HUDEP-2 (cell line): ENCODE results near the gene TCF4.
A peak's percentile ranks its signal among the peaks of the same experiment; 100 is the strongest.

Source experiments
- DNase-seq, 76 experiments: peaks; one replicate each; lab custom pipeline; 2025; ENCODE audit not compliant: unreplicated experiment in 76 of 76; lab: John Stamatoyannopoulos, UW

TCF4 gene

DNA sequence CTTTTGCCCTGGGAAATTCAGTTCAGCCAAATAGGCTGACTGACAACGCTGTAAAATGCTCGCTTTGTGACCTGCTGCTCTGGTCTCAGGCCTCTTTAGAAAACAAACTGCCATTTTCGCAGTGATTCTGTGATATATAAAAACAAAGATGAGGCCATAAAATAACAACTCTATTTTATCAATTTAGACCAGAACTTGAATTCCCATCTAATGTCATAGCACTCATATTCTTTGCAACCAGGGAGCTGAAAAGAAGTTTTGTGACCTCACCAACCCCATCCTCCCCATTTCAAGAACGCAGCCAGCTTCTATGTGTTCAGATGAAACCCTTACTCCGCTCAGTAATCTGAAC is 40.3 kb downstream of the TCF4 start:
- DNase-seq = no peak

DNA sequence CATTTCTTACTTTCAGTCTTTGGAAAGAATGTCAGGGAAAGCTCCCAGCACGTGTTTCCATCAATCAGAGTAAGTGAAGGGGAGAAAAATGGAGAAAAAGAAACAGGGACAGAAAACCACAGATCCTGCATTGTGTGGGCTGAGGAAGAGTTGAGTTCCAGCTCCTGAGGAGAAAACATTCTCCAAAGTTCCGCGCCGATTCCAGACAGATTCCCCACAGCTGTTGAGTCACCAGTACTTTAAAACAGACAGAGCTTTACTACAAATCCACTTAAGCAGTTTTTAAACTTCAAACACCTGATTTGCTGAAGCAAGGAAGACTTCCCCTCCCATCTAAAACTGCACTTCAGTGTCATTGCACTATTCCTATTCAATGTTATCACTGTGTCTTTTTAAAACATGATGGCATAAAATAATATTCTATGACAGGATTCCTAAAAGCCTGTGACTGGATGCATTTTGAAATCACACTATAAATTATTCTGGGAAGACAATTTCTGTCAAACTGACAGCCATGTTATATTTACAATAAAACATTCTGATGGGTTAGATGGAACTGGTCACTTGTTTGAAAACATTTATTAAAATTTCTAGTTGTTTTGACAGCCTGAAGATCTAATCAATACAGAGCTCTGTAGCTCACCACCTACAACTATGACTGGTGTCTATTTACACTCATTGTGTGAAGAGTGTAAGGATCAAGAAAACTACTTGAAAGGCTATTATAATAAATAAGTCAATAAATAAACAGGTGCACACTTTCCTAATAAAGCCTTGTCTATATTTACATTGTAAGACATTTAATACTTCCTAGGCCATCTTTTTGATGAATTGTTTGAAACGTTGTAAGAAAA is 40.9 kb downstream of the TCF4 start:
- DNase-seq = peak in 1 of 76 experiments; percentile 0

DNA sequence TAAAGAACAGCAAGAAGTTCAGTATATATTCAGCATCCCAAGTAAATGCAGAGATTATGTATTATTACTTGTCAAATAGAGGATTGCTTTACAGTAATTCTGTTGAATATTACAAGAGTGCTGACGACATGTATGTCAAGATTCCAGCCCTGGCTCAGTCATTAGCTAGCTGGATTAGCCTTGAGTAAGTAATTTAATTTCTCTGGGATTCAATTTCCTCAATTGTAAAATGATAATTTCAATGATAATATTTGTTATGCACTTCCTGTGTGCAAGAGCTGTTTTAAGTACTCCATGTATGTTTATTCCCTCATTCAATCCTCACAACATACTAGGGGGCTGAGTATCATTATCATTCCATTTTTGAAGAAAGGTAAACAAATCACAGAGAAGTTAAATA is 44.0 kb downstream of the TCF4 start:
- DNase-seq = no peak

DNA sequence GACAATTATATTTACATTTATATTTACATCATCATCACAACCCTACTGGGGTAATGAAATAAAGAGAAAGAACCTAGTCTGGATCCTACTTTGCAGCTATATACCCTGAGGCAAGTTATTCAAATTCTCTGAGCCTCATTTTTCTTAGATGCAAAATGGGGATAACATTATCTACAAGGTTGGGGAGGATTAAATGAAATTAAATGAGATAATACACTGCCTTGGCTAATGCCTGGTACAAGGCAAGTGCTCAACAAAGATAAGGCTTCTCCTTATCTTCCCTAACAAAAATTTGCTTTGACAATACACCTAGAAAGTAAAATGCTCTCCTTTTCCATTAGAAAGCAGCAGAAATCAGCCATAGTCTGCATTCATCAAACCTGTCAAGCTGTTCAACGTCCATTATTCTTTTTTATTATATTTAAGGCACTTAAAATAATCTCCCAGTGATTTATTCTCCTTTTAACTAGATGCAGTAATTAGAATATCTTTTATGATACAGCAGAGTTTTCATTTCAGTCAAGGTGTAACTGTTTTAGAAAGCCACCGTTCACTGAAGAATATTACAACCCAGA is 44.8 kb downstream of the TCF4 start:
- peak in 24 of 76 experiments; percentile 1 to 78 (median 36) for DNase-seq

DNA sequence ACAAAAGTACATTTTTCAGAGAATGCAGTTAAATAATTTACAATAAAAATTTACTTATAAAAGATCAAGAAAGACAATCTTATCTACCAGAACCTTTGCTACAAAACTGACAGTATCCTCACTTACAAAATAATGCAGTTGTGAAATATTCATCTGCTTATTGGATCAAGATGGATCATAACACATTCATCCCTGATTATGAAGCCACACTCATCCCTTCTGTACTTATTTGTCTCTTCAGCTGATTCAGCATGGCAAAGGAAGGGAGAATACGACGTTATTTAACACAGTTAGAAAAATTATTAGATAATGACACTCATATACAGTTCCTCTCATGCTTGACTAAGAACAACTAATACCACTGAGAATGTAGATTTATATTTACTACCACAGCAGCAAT is 46.4 kb downstream of the TCF4 start:
- no peak for DNase-seq

DNA sequence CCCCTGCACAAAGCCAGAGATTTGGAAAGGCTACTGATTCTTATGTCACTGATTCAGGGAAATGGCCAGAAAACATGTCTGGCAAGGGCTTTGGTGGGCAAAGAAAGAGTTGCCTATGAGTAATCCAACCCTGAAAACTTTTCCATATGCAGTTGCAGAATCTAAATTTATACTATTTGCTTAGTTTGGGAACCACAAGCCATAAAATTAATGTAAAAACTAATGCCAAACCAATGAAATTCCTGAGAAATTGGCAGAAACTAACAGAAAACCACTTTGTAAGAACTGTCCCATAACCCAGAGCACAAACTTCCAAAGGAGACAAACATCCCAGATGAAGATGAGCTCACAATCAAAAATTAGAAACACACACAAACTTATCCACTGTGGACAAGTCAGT is 48.8 kb downstream of the TCF4 start:
- DNase-seq = no peak

DNA sequence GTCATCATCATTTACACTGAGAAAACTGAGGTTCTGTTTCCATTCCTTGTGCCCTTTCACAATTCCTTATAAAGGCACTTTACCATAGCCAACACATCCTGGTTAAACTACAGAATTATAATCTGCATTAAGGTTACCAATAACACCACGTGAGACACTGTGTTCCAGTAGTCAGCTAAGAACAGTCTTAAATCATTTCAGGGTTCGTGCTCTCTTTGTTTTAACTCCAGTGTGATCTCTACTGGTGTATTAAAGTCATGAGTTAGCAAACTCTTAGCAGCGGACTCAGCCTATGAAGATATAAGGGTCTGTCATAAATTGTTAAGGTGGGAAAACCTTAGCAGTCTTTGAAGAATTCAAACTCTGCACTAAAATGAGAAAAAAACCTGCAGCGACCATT is 53.0 kb downstream of the TCF4 start:
- no peak for DNase-seq

DNA sequence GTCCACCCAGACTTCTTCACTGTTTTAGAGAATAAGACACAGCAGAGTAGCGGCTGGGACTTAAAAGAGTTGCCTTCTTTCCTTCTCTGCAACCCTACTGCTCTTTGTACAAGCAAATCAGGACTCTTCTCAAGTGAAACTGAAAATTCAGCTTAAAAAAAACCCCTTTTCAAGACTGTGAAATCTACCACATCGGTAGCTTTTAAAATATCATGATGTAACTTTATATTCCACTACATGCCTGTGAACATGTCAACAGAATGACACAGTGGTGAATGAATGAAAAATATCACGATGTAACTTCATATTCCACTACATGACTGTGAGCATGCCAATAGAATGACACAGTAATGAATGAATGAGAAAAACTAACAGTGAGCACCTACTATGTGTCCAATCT is 53.4 kb downstream of the TCF4 start:
- no peak for DNase-seq

DNA sequence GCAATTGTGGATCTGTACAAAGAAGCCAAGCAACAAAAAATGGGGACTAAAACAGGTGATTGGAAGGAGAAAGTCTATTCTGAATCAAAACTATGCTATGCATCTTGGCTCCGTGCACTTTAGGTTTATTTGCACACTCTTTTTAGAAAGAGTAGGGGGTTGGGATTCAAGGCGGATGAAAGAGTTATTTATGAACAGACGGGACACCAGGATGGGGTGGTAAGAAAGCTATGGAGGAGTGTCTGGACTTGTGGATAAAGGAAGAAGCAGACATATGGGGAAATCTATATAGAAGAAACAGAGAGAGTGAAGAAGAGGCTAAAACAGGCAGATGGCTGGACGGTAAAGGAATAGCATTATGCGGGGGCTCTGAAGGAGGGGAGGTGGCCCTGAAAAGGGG is 57.8 kb downstream of the TCF4 start:
- no peak for DNase-seq

DNA sequence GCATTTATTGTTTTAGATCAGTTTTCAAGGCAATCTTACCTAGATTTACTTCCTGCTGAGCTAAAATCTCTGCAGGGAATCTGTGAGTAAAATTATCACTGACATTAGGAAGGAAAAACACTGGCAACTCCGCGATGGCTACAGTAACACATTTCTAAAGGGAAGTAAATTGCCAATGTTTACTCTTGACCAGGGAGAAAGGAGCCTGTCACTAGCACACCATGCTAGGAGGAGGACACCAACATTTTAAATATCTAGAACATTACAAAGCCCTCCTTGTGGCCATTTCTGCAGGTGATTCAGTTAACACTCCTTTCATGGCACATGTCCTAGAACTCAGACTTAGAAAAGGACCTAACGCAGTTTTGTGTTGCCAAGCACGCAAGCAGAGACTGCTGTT is 58.4 kb downstream of the TCF4 start:
- DNase-seq = no peak

DNA sequence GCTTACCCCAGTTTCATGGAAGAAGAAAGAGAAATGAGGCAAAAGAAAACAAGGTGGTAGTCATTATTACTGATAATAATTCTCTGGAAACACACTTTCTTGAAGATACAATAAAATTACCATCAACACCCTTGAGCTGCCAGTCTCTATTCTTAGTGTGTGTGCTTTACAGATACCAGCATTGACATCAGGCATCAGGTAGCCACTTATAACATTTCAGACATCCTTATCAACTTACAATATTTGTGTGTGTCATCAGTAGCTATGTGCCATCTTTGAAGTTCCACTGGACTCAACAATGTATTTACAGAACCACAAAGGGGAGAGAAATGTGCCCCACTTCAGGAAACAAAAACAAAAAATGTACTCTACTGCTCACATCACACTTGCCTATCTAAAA is 62.1 kb downstream of the TCF4 start:
- DNase-seq = peak in 1 of 76 experiments; percentile 14

DNA sequence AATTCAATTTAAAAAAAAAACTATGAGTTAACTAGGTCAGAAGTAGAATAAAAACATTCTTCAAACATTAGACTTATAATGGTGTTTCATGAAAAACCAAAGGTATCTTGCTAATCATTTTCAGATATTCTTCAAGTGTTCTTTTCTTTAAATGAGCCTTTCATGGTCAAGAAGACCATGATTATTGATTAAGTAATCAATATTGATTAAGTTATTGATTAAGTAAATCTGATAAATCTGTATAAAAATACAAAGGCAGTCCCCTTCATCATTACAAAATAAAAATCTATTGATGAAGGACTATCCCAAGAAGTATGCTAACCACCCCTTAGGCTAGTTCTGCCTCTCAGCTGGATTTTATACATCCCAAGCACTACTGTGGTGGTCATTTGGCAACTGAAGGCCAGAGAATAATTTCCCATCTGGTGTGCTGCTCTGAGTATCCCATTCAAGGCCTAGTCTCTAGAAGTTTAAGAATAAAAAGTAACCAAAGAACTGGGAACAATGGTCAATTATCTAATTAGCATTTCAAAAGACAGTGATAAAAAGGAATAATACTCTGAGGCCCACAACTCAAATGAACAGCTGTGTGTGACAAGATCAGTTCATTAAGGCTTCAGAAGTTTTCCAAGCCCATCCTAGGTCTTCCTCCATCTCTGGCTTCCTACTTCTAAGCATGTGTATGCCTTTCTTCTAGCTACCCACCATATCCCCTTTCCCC is 63.5 kb downstream of the TCF4 start:
- DNase-seq = no peak

DNA sequence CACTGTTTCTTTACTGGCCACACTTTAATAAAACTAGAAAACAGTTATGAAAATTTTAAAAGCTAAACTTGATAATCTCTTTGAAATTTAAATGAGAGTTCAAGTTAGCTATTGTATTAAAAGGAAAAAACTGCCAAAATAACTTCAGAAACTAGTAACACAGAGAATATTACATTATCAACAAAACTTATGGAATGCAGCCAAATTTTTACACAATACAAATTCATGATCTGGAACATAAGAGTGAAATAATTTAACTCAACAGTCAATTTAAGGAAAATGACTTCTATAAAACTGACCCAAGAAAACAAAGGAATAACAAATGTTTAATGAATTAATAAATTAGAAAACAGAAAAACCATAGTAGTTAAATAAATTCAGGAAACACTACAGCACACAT is 65.0 kb downstream of the TCF4 start:
- DNase-seq = no peak

DNA sequence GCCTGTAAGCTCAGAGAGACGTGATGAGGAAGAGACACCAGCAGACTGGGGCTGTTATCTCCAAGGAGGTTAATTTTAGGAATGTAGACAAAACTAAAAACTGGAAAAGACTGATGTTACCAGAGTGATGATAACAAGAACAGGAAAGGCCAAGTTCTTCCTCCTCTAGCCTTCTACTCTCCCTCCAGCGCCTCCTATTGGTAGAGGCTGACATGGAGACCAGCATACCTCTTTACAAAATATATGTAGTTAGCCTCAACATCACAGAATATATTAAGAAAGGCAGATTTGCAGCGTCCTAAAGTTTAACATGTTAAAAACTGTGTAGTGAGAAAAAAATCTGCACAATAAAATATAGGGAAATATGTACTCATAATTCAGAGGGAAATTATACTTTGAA is 66.0 kb downstream of the TCF4 start:
- peak in 50 of 76 experiments; percentile 2 to 65 (median 30) for DNase-seq

DNA sequence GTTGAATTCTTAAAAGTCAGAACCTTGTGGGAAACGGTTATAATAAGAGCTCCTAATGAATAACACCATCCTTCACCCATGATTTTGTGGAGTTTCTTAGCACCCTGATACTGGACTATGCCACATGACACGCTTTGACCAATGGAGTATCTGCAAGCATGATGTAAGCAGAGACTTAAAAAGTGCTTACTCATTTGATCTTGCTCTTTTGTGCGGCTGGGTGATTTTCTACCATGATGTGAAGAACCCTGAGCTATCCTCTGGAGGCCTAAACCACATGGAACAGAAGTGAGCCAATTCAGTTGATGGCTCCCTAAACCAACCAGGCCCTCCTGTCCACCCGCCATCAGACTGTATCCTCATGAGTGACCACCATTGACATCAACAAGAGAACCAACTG is 70.9 kb downstream of the TCF4 start:
- no peak for DNase-seq

DNA sequence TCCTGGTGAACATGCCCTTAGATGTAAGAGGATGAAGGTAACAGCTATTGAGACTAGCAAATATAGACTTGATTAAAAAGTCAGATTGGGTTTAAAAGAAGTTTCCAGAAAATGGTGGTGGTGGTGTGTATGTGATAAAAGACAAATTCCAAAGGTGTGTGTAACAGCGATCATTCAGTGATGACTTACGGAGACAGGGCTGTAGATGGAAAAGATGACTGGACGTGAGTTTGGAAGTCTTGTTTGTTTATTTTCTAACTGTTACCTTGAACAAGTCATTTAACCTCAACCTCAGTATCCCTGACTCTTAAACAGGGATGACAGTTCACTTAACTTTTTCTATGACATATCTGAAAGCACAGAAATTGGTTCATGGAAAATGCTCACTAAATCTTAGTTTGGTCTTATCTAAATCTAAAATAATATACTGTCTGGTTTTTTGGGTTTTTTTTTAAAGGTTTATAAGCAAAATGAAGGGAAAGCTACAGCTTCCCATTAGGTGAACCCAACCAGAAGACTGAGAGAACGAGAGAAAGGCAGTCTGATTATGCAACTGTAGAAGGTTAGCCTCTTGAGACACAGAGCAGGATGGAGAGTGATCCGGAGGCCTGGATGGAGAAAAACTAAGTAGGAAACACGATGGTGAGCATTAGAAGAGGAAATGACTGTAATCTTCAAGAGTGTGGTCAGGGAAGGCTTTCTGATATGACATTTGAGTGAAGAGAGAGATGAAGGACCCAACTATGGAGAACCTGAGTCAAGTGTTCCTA is 71.9 kb downstream of the TCF4 start:
- no peak for DNase-seq

DNA sequence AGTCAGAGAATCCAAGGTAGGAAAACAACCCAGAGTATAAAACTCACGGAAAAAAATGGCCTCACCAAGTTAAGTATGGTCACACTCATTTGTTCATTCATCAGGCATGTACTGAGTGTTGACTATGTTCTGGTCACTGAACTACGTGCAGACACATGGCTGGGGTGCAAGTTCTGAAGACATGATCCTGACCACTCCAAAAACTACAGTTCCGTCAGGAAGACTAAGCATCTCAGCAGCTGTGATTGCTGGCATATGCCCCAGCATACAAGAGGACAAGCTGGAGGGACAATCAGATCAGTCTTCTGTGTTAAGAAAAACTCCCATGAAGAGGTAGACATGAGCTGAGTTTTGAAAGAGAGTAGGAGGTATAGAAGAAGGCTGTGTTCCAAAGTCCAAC is 72.8 kb downstream of the TCF4 start:
- DNase-seq = no peak

DNA sequence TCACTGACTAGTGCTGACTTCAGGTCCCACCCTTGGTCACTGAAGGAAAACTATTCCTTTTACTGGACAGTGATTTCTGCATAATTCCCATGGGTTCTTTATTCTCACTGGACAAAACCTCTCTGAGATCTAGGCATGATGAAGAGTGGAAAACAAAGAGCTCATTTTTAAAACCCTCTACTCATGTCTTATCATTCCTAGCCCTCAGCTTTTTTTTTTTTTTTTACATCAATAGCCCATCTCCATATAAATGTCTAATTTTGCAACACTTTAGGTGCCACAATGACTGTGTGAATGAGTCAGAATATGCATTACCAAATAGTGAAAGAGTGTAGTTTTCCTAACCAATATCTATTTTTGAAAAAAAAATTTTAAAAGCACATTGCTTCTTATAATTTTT is 74.8 kb downstream of the TCF4 start:
- DNase-seq = no peak

DNA sequence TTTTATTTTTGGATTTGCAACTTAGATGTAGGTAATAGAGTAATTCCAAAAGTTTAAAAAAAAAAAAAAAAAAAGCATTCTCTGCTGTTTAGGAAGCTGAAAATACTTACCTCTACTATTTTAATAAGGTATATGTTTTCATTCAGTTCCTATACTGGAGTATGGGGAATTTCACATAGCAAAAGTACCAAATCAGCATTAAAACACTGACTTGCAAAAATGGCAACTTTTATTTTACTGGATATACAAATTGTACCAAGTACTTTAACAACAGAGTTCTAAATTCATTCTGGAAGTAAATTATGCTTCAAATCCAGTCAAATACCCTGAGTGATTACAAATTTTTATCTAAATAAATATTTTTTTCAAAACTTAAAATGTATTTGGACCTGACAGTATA is 76.7 kb downstream of the TCF4 start:
- no peak for DNase-seq

DNA sequence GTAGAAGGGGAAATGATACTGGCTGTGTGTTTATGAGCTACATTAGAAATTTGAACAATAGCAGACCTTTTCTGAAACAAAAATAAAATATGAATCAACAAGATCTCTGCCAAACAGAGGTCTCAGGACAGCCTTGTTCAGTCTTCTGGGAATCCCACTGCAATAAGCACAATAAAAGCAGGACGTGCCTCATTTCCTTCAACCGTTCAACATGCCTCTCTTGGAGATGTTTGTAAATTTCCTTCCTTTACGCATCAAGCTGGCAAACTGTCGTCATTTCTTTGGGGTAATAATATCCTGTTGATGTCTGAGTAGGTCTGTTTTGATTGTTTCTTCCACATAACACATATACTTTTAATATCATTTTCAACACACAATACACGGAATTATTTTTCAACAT is 77.2 kb downstream of the TCF4 start:
- DNase-seq = no peak

DNA sequence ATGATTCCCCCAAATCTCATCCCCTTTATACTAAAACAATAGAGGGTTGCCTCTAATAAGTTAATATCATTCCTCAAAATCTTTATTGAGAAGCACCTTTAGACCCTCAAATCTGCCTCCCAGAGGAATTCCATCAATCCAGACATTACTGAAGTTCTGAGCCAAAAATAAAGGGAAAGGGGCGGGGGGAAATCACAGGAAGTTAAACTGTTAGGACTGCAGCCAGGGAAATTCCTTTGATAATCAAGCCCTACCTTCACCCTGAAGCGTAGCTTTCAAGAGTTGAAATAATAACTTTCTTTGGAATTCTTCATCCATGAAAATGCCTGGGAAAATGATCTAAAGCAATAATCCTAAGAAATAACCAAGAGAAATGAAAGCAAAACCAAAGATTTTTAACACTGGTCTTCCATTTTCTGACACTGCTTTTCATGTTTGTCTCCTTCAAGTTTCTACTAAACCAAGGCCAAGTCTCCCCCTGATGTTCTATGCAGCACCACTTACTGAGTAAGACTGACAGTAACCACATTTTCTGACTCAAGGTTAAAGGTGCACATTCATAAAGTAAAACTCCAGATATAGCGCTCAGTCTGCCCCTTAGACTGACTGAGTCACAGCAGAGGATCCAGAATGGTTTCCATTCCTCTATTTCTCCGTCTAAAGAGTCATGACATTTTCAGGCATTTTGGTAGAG is 78.2 kb downstream of the TCF4 start:
- no peak for DNase-seq
